ENCODE data around the gene PCGF3.
"Not testable (repeated sequence)": the region's sequence is repeated elsewhere in the genome, so short reads cannot be mapped to it uniquely, and the experiment has no call there.

Gene PCGF3

DNA sequence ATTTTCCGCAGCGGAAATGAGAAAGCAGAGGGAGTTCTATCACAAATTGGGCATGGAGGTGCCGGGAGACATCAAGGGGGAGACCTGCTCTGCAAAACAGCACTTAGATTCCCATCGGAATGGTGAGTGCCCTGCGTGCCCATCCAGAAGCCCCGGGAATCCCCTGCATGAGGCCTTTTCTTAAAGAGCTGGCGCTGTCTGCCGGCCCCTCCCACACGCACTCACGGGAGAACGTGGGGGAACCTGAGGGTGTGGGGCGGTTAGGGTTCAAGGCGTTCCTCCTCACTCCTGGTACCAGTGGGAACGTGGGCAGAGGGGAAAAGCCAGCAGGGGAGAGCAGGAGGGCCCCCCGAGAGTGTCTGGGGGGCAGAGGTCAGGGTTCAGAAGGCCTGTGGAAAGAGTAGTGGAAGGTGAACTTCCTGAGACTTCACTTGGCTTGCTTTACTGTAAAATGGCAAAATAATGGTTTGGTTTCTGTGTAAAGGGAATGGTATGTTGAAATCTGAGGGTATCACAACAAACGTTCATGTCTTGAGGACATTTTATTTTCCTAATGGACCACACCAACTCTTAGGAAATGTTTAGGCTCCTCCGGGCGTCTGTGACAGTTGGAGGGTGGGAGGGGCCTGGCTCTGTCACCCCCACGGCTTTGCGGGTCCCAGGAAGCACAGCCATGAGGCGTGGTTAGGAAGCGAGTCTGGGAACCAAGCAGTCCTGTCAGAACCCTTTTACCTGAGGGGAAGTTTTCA, 38.0 kb downstream of the PCGF3 start:
- DNase-seq, result no peak

- no peak for DNase-seq
These were observed 38.7 kb downstream of the PCGF3 start for GRCh38 chr4:744212-744841.

- DNase-seq, result no peak
These were observed 42.0 kb downstream of the PCGF3 start for GRCh38 chr4:747546-748170.

DNA sequence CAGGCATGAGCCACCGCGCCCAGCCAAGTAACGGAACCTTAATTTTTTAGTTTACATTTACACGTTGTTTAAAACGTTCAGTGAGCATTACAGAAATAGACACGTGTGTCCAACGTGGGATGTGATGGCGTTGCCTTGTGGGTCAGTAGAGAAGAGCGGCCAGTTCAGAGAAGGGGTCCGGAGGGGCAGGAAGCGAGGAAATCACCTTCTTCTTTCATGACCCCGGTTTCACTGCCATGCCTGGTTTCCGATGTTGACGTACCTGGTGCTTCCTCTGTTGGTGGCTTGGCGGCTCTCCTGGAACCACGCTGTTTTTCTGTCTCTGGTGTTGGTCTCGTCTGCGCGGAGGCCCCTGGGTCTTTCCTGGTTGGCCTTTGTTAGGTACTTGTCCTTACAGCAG, 42.8 kb downstream of the PCGF3 start:
- no peak for DNase-seq

DNA sequence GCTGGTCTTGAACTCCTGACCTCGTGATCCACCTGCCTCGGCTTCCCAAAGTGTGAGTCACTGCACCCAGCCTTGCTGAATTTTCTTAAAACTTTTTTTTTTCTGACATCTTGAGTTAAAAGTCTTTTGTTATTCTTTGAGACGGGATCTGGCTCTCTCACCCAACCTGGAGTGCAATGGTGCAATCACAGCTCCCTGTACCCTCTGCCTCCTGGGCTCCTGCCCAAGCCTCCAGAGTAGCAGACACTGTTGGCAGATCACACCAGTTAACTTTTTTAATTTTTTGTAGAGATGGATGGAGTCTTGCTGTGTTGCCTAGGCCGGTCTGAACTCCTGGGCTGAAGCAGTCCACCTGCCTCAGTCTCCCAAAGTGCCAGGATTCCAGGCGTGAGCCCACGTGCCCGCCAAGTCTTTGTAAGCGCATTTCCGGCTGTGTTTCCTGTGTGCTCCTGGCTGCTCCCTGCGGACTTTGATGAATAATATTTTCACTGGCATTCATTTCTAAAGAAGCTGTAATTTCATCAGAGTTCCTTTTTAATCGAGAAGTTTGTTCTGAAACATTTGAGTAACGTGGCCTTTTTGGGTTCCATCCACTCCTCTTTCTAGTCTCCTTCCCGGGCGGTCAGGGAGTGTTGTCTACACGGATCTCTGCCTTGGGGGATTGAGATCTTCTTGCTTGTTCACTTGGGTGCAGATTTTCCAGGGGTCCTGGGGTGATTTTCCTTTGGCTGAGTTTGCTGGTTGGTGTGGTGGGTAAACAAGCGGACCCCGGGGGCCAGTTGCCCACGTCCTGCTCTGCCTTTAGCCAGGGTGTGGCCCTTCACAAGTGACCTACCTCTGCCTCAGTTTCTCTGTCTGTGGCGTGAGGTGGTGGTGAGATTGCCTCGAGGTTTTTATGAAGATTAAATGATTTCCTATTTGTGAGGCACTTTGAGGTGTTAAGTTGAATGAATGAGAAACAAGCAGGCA, 44.4 kb downstream of the PCGF3 start:
- no peak for DNase-seq

DNA sequence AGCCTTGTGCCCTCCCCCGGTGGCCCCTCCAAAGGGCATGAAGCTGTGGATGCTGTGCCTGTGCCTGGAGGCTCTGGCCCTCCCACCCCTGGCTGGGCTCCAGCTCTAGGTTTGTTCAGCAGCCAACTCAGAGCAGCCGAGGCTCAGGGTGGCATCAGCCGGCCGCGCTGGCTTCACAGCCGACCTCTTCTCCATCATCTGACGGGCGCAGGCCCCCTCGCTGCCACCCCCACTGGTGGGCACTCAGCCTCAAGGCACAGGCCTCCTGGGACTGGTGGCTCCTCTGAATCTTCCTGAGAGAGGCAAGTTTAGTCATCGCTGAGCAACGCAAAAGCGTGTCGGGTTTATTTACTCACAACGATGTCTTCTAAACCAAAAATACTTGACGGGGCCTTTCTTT, 46.0 kb downstream of the PCGF3 start:
- DNase-seq, result no peak

- no peak for DNase-seq
These were observed 46.7 kb downstream of the PCGF3 start for GRCh38 chr4:752196-752861.

- not testable (repeated sequence) for DNase-seq
These were observed 47.6 kb downstream of the PCGF3 start for GRCh38 chr4:753186-753585.

- DNase-seq, result no peak
These were observed 48.8 kb downstream of the PCGF3 start for GRCh38 chr4:754221-755120.

GRCh38 chr4:757111-757510, 51.5 kb downstream of the PCGF3 start:
- DNase-seq, result no peak

DNA sequence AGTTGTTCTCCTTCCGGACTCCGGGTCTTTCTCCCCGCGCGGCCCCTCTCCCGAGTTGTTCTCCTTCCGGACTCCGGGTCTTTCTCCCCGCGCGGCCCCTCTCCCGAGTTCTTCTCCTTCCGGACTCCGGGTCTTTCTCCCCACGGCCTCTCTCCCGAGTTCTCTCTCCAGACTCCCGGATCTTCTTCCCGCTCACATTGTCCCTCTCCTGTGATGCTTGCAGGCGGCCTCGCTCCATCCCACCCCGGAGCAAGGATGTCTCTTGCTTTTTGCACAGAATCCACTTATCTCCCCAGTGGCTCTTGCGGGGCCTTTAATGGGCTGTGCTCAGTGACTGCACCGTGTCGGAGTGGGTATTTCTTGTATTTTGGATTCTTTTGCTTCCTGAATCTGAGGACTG, 54.2 kb downstream of the PCGF3 start:
- not testable (repeated sequence) for DNase-seq

DNA sequence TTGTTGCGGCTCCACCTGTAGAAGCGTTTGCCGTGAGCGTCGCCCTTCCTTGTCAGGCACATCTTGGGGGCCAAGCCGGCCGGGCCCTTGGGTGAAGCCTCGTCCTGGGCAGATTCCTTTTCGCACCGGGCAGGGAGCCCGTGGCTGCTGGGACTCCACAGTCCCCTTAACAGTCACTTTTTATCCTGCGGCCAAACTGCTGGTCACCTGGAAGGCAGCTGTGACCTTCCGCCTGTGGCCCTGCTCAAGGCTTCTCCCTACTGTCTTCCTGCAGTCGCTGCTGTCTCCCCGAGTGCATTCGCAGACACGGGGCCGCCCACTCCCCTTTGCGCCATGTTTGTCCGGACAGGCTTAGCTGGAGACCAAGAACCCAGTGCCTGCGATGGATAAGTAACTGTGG, 55.0 kb downstream of the PCGF3 start:
- DNase-seq, result no peak

DNA sequence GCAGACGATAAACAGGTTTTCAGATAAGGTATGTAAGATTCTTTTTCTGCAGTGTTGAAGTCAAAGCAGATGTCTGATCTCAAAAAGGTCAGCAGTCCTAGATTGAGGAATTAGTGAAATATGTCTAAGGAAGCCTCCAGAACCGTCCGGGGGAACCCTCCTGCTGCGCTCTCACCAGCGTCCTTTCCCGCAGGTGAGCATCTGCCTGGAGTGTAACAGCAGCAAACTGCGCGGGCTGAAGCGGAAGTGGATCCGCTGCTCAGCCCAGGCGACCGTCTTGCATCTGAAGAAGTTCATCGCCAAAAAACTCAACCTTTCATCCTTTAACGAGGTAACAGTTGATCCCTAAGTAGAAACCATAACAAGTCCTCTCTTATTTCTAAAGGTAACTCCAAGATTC, 55.5 kb downstream of the PCGF3 start:
- DNase-seq, result no peak

- no peak for DNase-seq
These were observed 56.1 kb downstream of the PCGF3 start for GRCh38 chr4:761739-762138.

DNA sequence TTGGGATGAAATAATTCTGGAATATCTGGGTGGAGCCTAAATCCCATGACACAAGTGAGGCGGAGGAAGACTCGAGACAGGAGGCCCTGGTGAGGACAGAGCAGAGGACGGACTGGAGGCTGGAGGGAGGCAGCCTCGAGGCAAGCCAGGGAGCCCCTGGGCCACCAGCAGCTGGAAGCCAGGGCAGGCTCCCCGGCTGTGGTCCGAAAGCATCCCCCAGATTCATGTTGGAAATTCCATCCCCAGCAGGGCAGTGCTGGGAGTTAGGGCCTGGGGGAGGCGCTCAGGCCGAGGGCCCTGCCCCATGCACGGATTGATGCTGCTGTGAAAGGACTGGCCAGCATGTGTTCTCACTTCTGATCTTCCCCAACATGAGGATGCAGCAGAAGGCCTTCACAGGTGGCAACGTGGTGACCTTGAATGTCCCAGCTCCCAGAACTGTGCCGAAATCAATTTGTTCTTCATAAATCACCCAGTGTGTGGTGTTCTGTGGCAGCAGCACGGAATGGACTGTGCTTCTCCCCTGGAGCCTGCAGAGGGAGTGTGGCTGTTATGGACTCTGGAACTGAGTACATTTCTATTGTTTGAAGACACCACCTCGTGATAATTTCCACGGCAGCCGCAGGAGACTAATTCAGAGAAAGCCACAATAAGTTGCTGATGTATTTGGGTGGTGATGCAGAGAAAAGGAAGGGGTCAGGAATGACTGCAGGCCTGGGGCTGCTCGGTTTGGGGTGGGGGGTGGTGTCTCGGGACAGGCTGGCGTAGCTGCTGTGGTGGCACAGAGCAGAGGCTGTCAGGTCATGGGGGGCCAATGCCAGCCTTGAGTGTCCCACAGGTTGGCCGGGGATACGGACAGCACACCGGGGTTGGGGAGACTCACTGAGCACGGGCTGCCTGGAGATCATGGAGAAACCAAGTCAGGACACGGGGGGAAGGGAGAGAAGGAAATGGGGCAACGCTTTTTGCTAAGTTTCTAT, 56.9 kb downstream of the PCGF3 start:
- no peak for DNase-seq

DNA sequence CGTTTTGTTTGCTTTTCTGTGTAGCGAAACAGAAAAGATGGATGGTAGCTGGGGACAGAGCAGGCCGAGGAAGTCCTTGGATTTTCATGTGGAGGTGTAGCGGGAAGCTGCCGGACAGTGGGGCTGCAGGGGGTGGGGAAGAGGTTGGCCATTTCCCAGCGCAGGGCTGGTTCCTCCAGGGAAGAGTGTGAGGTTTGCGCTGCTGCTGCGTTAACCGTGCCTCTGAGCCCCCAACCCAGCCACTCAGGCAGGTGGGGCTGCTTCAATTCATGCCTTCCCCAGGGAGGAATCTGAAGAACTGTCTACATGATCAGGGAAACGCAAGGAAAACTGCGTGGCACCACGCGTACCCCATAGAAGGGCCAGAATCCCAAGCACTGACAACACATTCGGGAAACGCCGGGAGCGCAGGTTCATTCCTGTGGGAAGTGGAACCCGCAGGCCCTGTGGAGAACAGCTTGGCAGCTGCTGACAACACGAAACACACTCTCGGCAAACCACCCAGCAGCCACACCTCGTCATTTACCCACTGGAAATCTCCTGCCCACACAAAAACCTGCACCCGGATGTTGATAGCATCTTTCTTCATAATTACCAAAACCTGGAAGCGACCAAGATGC, 57.7 kb downstream of the PCGF3 start:
- DNase-seq, result no peak

GRCh38 chr4:763922-764321, 58.3 kb downstream of the PCGF3 start:
- no peak for DNase-seq

DNA sequence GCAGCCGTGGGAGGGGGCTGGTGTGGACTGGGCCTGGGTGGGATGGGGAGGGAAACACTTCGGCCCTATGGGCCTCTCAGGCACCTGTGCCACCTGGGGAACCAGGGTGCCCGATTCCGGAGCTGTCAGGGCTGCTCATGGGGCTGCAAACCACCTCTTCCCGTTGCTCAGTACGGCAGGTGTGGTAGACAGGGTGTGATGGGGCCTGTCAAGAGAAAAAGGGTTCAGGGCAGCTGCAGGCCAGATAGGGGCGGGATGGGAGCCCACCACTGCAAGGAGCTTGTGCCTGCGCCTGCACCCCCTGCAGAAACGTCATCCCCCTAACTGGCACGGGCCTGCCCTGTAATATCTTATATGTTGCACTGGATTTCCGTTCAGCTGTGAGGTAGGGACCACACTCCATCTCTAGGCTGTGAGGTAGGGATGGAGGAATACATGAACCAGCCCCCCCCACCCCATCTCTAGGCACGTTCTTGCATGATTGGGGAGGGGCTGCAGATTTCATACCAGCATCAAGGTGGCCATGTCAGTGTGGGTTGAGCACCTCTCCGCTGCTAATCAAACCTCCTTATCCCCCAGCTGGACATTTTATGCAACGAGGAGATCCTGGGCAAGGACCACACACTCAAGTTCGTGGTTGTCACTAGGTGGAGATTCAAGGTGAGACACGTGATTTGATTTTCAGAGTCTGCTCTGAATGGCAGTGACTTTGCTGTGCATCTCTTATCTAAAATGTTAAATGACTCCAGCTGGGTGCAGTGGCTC, 59.0 kb downstream of the PCGF3 start:
- no peak for DNase-seq

DNA sequence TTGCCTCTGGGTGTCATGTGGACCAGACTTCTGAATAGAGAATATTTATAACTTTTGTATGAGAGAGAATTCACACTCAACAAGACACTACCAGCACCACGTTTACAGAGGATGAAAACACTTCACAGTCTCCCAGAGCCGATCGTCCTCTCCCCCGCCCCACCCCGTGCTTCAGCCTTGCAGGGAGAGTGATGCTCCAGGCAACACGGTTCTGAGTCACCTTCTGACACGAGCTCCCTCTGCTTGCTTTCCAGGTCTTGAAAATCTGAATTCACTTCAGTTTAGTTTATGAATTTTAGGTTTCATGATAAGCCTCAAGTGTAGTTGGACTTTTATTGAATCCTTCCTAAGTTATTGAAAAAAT, 60.5 kb downstream of the PCGF3 start:
- DNase-seq, result no peak

Data from NCI-H1436 treated with DMSO at 0.1 percent for 48 hours (cell line).